Testis (tissue), 3 donors: ENCODE measurements around the gene ASB4. TPM values are rescaled to one million over a fixed set of nuclear protein-coding genes. Genes with fewer than 3 reads are reported as not detected.

Experiments
- DNase-seq: peaks from one replicate; pipeline ENCODE4 v3.0.0-alpha.2; 2019
- H3K27ac ChIP-seq, 2 donors: fragments of 200-600 bp; sonication (generic); one replicate each; pipeline ENCODE4 v1.5.1; 2019
- H3K27me3 ChIP-seq: fragments of 200-600 bp; sonication (generic); one replicate; pipeline ENCODE4 v1.5.1; 2019
- H3K36me3 ChIP-seq: fragments of 200-600 bp; sonication (generic); one replicate; pipeline ENCODE4 v1.5.1; 2017; ENCODE audit warnings: low read depth; ENCODE audit errors: missing control alignments
- H3K4me1 ChIP-seq: fragments of 200-600 bp; sonication (generic); one replicate; pipeline ENCODE4 v1.5.1; 2019
- H3K4me3 ChIP-seq, 2 donors: fragments of 200-600 bp; sonication (generic); one replicate each; pipeline ENCODE4 v1.5.1; 2017 to 2019
- H3K9me3 ChIP-seq: fragments of 200-600 bp; sonication (generic); one replicate; pipeline ENCODE4 v1.5.1; 2017
- POLR2A ChIP-seq: fragments of 450-650 bp; IDR thresholded peaks from one replicate; pipeline ENCODE4 v1.6.1; 2017; ENCODE audit warnings: antibody characterized with exemption, mild to moderate bottlenecking, moderate library complexity
- WGBS, 2 donors: methylation state at CpG; one replicate each; pipeline ENCODE4 v1.1.5; 2018; 5-methylcytosine and 5-hydroxymethylcytosine counted together
- intact Hi-C: fragments of 100-400 bp; cut with DNase I; formaldehyde crosslinking; loops from one replicate; pipeline ENCODE4 v1.15.1; 2023; ENCODE audit warnings: low total_unique reads
- polyA plus RNA-seq: library from polyadenylated mRNA; stranded (reverse); fragments of 350-450 nt; fragmentation: Illumina TruSeq; extraction: RNeasy Lipid Tissue Mini Kit (QIAGEN cat#74804); gene quantifications from one replicate; pipeline ENCODE4 v1.2.3, GENCODE V29; 2014; ENCODE audit warnings: low read depth, low replicate concordance; ENCODE audit not compliant: insufficient read depth
- total RNA-seq, 2 donors: library from RNA; depleted of rRNA; stranded (reverse); fragments of >200 nt; gene quantifications; one replicate each; pipeline ENCODE4 v1.2.3, GENCODE V29; 2016
- TF ChIP-seq, protein P1 (sequence below), 3 experiments: fragments of 450-650 bp in 2 of 3; fragments of 200-600 bp in 1 of 3; sonication (generic) in 1 of 3; IDR thresholded peaks; one replicate each; pipeline ENCODE4 v1.5.1; 2016 to 2019; ENCODE audit warnings: antibody characterized with exemption in 3 of 3, mild to moderate bottlenecking in 2 of 3, moderate library complexity in 1 of 3

The ASB4 gene
- total and polyA plus RNA-seq, 3 donors from 2014 or later, result 0.12 to 1.9 (median 1.0) TPM

DNA sequence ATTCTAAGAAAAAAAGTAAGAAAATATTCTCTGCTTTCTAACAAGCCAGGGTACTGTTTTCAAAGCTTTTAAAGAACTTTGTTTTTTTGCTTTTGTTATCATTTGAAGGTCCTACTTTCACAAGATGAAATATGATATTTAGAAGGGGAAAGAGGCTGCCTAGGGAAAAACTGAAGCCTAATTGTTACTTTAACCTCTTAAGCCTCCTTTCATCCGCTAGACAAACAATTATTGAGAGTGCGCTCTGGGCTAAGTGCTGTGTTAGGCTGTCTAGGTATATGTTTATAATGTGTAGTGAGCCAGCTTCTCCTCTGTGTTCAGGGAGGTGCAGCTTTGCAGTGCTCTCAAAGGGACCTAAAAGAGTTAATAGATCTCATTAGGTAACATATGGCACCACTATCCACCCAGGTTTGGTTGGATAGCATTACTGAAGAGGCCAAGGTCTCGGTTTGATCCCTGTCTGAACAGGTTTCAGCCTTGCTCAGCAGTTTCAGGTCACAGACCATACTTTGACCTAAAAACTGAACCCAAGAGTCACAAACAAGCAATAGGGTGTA lies 92.6 kb downstream of the ASB4 start:
- no peaks in the 10 kb centered on the region for H3K36me3 ChIP-seq
- H3K4me3 ChIP-seq, result no peak overlapping the region
- DNase-seq, result no peak
- no peak overlapping the region for H3K27ac ChIP-seq
- TF ChIP-seq, protein P1, sequence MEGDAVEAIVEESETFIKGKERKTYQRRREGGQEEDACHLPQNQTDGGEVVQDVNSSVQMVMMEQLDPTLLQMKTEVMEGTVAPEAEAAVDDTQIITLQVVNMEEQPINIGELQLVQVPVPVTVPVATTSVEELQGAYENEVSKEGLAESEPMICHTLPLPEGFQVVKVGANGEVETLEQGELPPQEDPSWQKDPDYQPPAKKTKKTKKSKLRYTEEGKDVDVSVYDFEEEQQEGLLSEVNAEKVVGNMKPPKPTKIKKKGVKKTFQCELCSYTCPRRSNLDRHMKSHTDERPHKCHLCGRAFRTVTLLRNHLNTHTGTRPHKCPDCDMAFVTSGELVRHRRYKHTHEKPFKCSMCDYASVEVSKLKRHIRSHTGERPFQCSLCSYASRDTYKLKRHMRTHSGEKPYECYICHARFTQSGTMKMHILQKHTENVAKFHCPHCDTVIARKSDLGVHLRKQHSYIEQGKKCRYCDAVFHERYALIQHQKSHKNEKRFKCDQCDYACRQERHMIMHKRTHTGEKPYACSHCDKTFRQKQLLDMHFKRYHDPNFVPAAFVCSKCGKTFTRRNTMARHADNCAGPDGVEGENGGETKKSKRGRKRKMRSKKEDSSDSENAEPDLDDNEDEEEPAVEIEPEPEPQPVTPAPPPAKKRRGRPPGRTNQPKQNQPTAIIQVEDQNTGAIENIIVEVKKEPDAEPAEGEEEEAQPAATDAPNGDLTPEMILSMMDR (IDR thresholded peaks at IDR 0.05), result no peak
- TF ChIP-seq POLR2A, result no peak
- intact Hi-C loops, result no loop called here
- H3K4me1 ChIP-seq, result no peaks in the 10 kb centered on the region
- no peaks in the 10 kb centered on the region for H3K9me3 ChIP-seq
- no peaks in the 10 kb centered on the region for H3K27me3 ChIP-seq
- 35 to 43% methylated on average over 3 of the region's 3 CpGs for WGBS, 2 donors

DNA sequence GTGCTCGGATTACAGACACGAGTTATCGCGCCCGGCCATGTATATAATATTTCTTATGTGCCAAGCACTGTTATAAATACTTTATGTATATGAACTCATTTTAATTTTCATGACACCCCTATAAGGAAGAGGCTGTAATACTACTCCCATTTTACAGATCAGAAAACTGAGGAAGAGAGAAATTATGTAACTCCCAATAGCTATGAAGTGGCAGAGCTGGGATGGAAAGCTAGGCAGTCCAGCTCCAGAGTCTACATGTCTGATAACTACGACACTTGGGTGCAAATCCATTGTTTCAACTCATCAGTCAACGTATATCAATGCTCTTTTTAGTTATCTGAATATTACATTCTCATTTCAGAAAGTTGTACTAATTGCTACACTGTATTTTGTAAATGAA lies 93.6 kb downstream of the ASB4 start:
- no peaks in the 10 kb centered on the region for H3K4me1 ChIP-seq
- no peaks in the 10 kb centered on the region for H3K27me3 ChIP-seq
- H3K9me3 ChIP-seq, result no peaks in the 10 kb centered on the region
- no peak overlapping the region for H3K27ac ChIP-seq
- no peak for DNase-seq
- 87 to 93% methylated on average over 7 of the region's 7 CpGs for WGBS, 2 donors
- H3K4me3 ChIP-seq, result no peak overlapping the region
- TF ChIP-seq, protein P1 (IDR thresholded peaks at IDR 0.05), result no peak
- TF ChIP-seq POLR2A, result no peak
- intact Hi-C loops, result no loop called here
- H3K36me3 ChIP-seq, result no peaks in the 10 kb centered on the region

DNA sequence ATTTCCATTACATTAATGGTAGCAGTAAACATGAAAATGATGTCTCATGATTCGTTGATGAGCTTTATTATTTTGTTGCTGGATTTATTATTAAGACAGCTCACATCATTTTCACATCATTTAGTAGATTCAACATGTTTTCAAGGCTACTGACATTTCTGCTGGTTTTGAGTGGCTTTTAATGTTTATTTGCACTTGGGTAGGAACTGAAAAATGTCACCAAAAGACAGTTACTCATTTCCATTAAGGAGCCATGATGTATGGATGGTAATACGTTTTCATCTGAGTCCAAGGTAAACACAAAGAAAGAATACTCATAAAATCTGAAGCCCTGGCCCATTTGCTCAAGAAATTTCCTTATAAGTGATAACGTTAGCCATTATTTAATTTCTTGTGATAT lies 95.7 kb downstream of the ASB4 start:
- Histone ChIP-seq H3K4me1 (no peaks in the 10 kb centered on the region), H3K4me3 (no peak overlapping the region), H3K27me3 (no peaks in the 10 kb centered on the region), H3K9me3 (no peaks in the 10 kb centered on the region), H3K36me3 (no peaks in the 10 kb centered on the region), H3K27ac (no peak overlapping the region)
- WGBS, 2 donors, result 47 to 85% methylated on average over 3 of the region's 3 CpGs
- no peak for DNase-seq
- TF ChIP-seq, protein P1 (IDR thresholded peaks at IDR 0.05), result no peak
- no peak for TF ChIP-seq POLR2A
- intact Hi-C loops, result no loop called here

DNA sequence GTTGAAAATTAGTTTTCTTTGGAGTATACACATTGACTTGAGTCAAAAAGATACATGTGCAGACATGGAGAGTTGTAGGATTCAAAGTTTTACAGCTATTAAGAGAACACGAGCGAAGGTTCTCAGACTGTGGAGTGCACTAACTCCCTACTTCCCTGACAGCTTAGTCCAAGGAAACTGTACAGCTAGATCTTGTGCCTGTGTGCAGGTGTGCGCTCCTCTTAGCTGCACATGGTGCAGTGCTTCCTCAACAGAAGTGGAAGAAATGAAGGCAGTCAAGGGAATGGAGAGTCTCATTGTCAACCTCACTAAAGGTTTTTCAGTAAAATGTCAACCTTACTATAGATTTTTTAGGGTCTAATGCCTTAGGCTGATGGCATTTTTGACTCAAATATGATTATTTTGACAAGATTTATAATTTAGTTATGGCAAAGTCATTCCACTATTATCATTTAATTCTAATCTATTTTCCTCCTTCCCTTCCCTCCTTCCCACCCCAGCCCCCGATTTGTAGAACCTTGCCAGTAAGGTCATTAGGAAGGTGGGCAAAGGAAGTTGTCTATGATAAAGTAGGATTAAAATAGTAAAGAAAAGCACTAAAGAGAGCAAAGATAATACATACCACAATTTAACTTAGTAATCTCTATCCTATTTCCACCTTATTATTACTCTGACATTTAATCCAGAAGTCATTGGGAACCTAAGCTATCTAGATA lies 97.0 kb downstream of the ASB4 start:
- H3K4me3 ChIP-seq, result no peak overlapping the region
- no peak overlapping the region for H3K27ac ChIP-seq
- H3K4me1 ChIP-seq, result no peaks in the 10 kb centered on the region
- WGBS, 2 donors, result 92 to 94% methylated on average over 4 of the region's 4 CpGs
- no peaks in the 10 kb centered on the region for H3K27me3 ChIP-seq
- intact Hi-C loops, result no loop called here
- H3K36me3 ChIP-seq, result no peaks in the 10 kb centered on the region
- no peak for TF ChIP-seq POLR2A
- TF ChIP-seq, protein P1 (IDR thresholded peaks at IDR 0.05), result no peak
- DNase-seq, result no peak
- no peaks in the 10 kb centered on the region for H3K9me3 ChIP-seq
